ENCODE measurements around the gene EREG. TPM values are rescaled to one million over a fixed set of nuclear protein-coding genes. Genes with fewer than 3 reads are reported as not detected.

EREG gene
- polyA plus RNA-seq, 4 donors, result 0.22 to 15.4 (median 0.75) TPM; not detected in 1

- Histone ChIP-seq H3K27me3 (ENCODE audit: control insufficient read depth in 3 of 3, insufficient read depth in 3 of 3, low read length in 3 of 3) (no peaks in the 10 kb centered on the region), H3K9me3 (ENCODE audit: control insufficient read depth in 2 of 2, insufficient read depth in 1 of 2, low read depth in 1 of 2, low read length in 1 of 2) (no peaks in the 10 kb centered on the region), H3K27ac (ENCODE audit: low read depth in 1 of 3, low read length in 2 of 3) (no peak overlapping the region), H3K4me1 (ENCODE audit: control insufficient read depth in 3 of 3, insufficient read depth in 2 of 3, low read depth in 1 of 3, low read length in 2 of 3) (peaks cover 0 to 6% (median 0%) of the 10 kb centered on the region in 3 donors), H3K36me3 (ENCODE audit: control insufficient read depth in 3 of 3, insufficient read depth in 2 of 3, low read depth in 1 of 3, low read length in 3 of 3) (peaks cover 0 to 5% (median 0%) of the 10 kb centered on the region in 3 donors), H3K4me3 (ENCODE audit: low read depth in 1 of 3, low read length in 3 of 3) (no peak overlapping the region)
- no peak for FAIRE-seq
- DNase-seq, result no peak
- WGBS, 3 donors, result 65 to 81% (median 68%) methylated on average over 1 of the region's 1 CpG
Measured at GRCh38 chr4:74374128-74374527, 9.2 kb downstream of the EREG start.

DNA sequence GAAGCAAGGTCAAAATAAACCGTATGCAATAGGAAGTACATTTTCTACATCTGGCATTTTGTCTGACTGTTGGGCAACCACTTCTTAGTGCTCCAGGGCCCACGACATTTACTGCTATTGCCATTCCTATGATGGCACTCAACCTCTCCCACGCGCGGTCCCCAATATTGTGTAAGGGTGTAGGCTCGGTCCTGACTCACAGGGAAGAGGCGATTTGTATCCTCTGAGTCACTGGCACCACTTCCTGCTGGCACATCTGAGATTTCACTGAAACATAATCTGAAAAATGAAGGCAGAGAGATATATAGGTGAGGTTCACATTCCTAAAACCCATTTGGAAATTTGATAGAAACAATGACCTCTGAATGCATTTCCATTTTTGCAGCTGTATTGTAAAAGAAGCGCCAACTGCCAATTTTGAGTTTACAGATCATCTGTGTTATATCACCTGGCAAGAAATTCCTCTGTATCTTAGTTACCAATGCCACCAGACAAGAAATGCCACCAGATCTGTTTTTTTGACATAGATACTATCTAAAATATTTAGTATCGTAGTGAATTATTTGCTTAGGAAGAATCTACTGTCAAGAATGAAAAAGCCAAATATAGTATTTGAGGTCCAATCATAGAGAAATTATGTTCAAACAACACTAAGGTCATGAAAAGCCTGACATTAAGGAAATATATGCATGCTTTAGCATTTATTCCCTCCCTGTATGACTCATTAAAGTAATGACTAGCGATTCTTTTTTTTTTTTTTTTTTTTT lies 9.8 kb downstream of the EREG start:
- Histone ChIP-seq H3K27ac (ENCODE audit: low read depth in 1 of 3, low read length in 2 of 3) (no peak overlapping the region), H3K27me3 (ENCODE audit: control insufficient read depth in 3 of 3, insufficient read depth in 3 of 3, low read length in 3 of 3) (no peaks in the 10 kb centered on the region), H3K36me3 (ENCODE audit: control insufficient read depth in 3 of 3, insufficient read depth in 2 of 3, low read depth in 1 of 3, low read length in 3 of 3) (peaks cover 0 to 5% (median 0%) of the 10 kb centered on the region in 3 donors), H3K9me3 (ENCODE audit: control insufficient read depth in 2 of 2, insufficient read depth in 1 of 2, low read depth in 1 of 2, low read length in 1 of 2) (no peaks in the 10 kb centered on the region), H3K4me3 (ENCODE audit: low read depth in 1 of 3, low read length in 3 of 3) (no peak overlapping the region), H3K4me1 (ENCODE audit: control insufficient read depth in 3 of 3, insufficient read depth in 2 of 3, low read depth in 1 of 3, low read length in 2 of 3) (peaks cover 0 to 6% (median 0%) of the 10 kb centered on the region in 3 donors)
- WGBS, 3 donors, result 74 to 82% (median 76%) methylated on average over 10 of the region's 10 CpGs
- DNase-seq, result peak in 1 of 2 donors; percentile 36
- FAIRE-seq, result no peak

- FAIRE-seq (no peak), DNase-seq (peak; percentile 77 to 86)
- Histone ChIP-seq H3K36me3 (ENCODE audit: control insufficient read depth in 3 of 3, insufficient read depth in 2 of 3, low read depth in 1 of 3, low read length in 3 of 3) (peaks cover 0 to 5% (median 0%) of the 10 kb centered on the region in 3 donors), H3K4me3 (ENCODE audit: low read depth in 1 of 3, low read length in 3 of 3) (no peak overlapping the region), H3K4me1 (ENCODE audit: control insufficient read depth in 3 of 3, insufficient read depth in 2 of 3, low read depth in 1 of 3, low read length in 2 of 3) (peaks cover 0 to 6% (median 0%) of the 10 kb centered on the region in 3 donors), H3K27ac (ENCODE audit: low read depth in 1 of 3, low read length in 2 of 3) (peak overlapping the region in 1 of 3 donors; percentile 71), H3K9me3 (ENCODE audit: control insufficient read depth in 2 of 2, insufficient read depth in 1 of 2, low read depth in 1 of 2, low read length in 1 of 2) (no peaks in the 10 kb centered on the region), H3K27me3 (ENCODE audit: control insufficient read depth in 3 of 3, insufficient read depth in 3 of 3, low read length in 3 of 3) (no peaks in the 10 kb centered on the region)
- 22 to 59% (median 42%) methylated on average over 7 of the region's 7 CpGs for WGBS, 3 donors
Measured at GRCh38 chr4:74375824-74376426, 11.0 kb downstream of the EREG start.

DNA sequence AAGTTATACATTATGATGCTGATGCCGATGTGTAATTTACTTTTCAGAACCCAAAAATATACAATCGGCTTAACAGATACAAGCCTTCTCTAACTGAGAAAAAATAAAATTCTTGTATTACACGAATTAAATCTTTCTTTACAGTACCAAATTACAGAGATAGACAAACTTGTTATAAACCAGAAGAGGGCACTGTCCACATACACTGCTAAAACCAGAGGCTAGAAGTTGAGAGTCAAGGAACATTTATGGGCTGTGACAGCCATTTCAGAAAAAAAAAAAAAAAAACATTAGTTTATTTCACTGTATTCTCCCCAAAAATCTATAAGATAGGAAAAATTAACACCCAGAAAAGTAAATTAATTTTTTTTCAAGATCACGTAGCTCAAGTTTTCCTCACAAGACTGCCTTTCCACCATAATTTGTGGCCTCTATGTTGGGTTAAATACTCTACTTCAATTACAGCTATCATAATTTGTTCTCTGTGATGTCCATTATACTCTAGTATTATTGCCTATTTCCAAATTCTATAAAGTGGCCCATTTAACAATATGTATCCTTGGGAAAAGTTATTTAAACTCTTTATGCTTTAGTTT lies 12.0 kb downstream of the EREG start:
- Histone ChIP-seq H3K27me3 (ENCODE audit: control insufficient read depth in 3 of 3, insufficient read depth in 3 of 3, low read length in 3 of 3) (no peaks in the 10 kb centered on the region), H3K9me3 (ENCODE audit: control insufficient read depth in 2 of 2, insufficient read depth in 1 of 2, low read depth in 1 of 2, low read length in 1 of 2) (no peaks in the 10 kb centered on the region), H3K4me3 (ENCODE audit: low read depth in 1 of 3, low read length in 3 of 3) (no peak overlapping the region), H3K36me3 (ENCODE audit: control insufficient read depth in 3 of 3, insufficient read depth in 2 of 3, low read depth in 1 of 3, low read length in 3 of 3) (peaks cover 0 to 11% (median 0%) of the 10 kb centered on the region in 3 donors), H3K27ac (ENCODE audit: low read depth in 1 of 3, low read length in 2 of 3) (peak overlapping the region in 1 of 3 donors; percentile 71), H3K4me1 (ENCODE audit: control insufficient read depth in 3 of 3, insufficient read depth in 2 of 3, low read depth in 1 of 3, low read length in 2 of 3) (peaks cover 0 to 6% (median 0%) of the 10 kb centered on the region in 3 donors)
- FAIRE-seq (peak; percentile 71), DNase-seq (peak; percentile 67 to 69)
- WGBS, 3 donors, result 43 to 54% (median 52%) methylated on average over 4 of the region's 4 CpGs

DNA sequence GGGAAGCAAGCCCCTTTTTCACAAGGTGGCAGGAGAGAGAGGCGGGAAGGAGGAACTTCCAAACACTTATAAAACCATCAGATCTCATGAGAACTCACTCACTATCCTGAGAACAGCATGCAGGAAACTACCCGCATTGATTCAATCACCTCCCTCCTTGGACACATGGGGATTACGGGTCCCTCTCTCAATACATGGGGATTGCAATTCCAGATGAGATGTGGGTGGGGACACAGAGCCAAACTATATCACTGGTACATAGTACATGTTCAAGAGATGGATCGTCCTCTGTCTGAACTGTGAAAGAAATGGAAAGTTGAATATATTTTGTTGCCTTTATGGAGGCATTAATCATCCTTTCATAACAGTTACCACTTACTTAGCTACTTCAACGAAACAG lies 12.8 kb downstream of the EREG start:
- no peak for FAIRE-seq
- 64 to 83% (median 65%) methylated on average over 5 of the region's 5 CpGs for WGBS, 3 donors

GRCh38 chr4:74378573-74378972 lies 13.6 kb downstream of the EREG start:
- FAIRE-seq (no peak), DNase-seq (no peak)
- no peaks in the 10 kb centered on the region for H3K27me3 ChIP-seq (ENCODE audit: control insufficient read depth in 3 of 3, insufficient read depth in 3 of 3, low read length in 3 of 3)
- no peak overlapping the region for H3K4me3 ChIP-seq (ENCODE audit: low read depth in 1 of 3, low read length in 3 of 3)
- no peak overlapping the region for H3K27ac ChIP-seq (ENCODE audit: low read depth in 1 of 3, low read length in 2 of 3)
- peaks cover 0 to 12% (median 0%) of the 10 kb centered on the region in 3 donors for H3K36me3 ChIP-seq (ENCODE audit: control insufficient read depth in 3 of 3, insufficient read depth in 2 of 3, low read depth in 1 of 3, low read length in 3 of 3)
- H3K9me3 ChIP-seq (ENCODE audit: control insufficient read depth in 2 of 2, insufficient read depth in 1 of 2, low read depth in 1 of 2, low read length in 1 of 2), result no peaks in the 10 kb centered on the region
- H3K4me1 ChIP-seq (ENCODE audit: control insufficient read depth in 3 of 3, insufficient read depth in 2 of 3, low read depth in 1 of 3, low read length in 2 of 3), result peaks cover 0 to 6% (median 0%) of the 10 kb centered on the region in 3 donors

More for the DNA sequence above, 12.8 kb downstream of the EREG start:
- Histone ChIP-seq H3K36me3 (ENCODE audit: control insufficient read depth in 3 of 3, insufficient read depth in 2 of 3, low read depth in 1 of 3, low read length in 3 of 3) (peaks cover 0 to 12% (median 0%) of the 10 kb centered on the region in 3 donors), H3K4me3 (ENCODE audit: low read depth in 1 of 3, low read length in 3 of 3) (no peak overlapping the region), H3K27me3 (ENCODE audit: control insufficient read depth in 3 of 3, insufficient read depth in 3 of 3, low read length in 3 of 3) (no peaks in the 10 kb centered on the region), H3K27ac (ENCODE audit: low read depth in 1 of 3, low read length in 2 of 3) (no peak overlapping the region), H3K9me3 (ENCODE audit: control insufficient read depth in 2 of 2, insufficient read depth in 1 of 2, low read depth in 1 of 2, low read length in 1 of 2) (no peaks in the 10 kb centered on the region), H3K4me1 (ENCODE audit: control insufficient read depth in 3 of 3, insufficient read depth in 2 of 3, low read depth in 1 of 3, low read length in 2 of 3) (peaks cover 0 to 6% (median 0%) of the 10 kb centered on the region in 3 donors)
- no peak for DNase-seq

DNA sequence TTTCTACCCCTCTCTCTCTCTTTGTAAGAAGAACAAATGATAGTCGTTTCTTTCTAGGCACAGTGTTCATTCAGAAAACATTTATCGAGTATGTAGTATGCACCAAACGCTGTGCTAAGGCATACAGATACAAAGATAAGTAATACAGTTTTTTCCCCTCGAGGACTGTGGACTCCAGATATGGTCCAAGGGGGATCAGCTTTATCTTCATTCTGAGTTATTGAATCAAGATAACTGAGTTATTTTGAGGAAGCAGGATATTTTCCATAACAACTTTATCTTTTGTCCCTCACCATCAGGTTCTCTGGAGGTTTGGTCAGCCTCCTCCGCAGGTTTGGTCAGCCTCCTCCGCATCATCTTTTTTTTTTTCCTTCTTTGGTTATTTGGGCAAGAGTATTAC lies 15.0 kb downstream of the EREG start:
- Histone ChIP-seq H3K9me3 (ENCODE audit: control insufficient read depth in 2 of 2, insufficient read depth in 1 of 2, low read depth in 1 of 2, low read length in 1 of 2) (no peaks in the 10 kb centered on the region), H3K4me1 (ENCODE audit: control insufficient read depth in 3 of 3, insufficient read depth in 2 of 3, low read depth in 1 of 3, low read length in 2 of 3) (peaks cover 0 to 6% (median 0%) of the 10 kb centered on the region in 3 donors), H3K27ac (ENCODE audit: low read depth in 1 of 3, low read length in 2 of 3) (no peak overlapping the region), H3K4me3 (ENCODE audit: low read depth in 1 of 3, low read length in 3 of 3) (no peak overlapping the region), H3K27me3 (ENCODE audit: control insufficient read depth in 3 of 3, insufficient read depth in 3 of 3, low read length in 3 of 3) (no peaks in the 10 kb centered on the region), H3K36me3 (ENCODE audit: control insufficient read depth in 3 of 3, insufficient read depth in 2 of 3, low read depth in 1 of 3, low read length in 3 of 3) (peaks cover 0 to 9% (median 0%) of the 10 kb centered on the region in 3 donors)
- DNase-seq (no peak), FAIRE-seq (no peak)
- WGBS, 3 donors, result 70 to 77% (median 74%) methylated on average over 6 of the region's 6 CpGs

GRCh38 chr4:74385386-74385785 lies 20.4 kb downstream of the EREG start:
- WGBS, 3 donors, result 70 to 82% (median 76%) methylated on average over 1 of the region's 1 CpG
- DNase-seq (no peak), FAIRE-seq (peak; percentile 44)
- Histone ChIP-seq H3K27ac (ENCODE audit: low read depth in 1 of 3, low read length in 2 of 3) (no peak overlapping the region), H3K9me3 (ENCODE audit: control insufficient read depth in 2 of 2, insufficient read depth in 1 of 2, low read depth in 1 of 2, low read length in 1 of 2) (no peaks in the 10 kb centered on the region), H3K4me1 (ENCODE audit: control insufficient read depth in 3 of 3, insufficient read depth in 2 of 3, low read depth in 1 of 3, low read length in 2 of 3) (no peaks in the 10 kb centered on the region), H3K4me3 (ENCODE audit: low read depth in 1 of 3, low read length in 3 of 3) (no peak overlapping the region), H3K27me3 (ENCODE audit: control insufficient read depth in 3 of 3, insufficient read depth in 3 of 3, low read length in 3 of 3) (peaks cover 0 to 3% (median 0%) of the 10 kb centered on the region in 3 donors), H3K36me3 (ENCODE audit: control insufficient read depth in 3 of 3, insufficient read depth in 2 of 3, low read depth in 1 of 3, low read length in 3 of 3) (peaks cover 0 to 11% (median 0%) of the 10 kb centered on the region in 3 donors)
